Tibial artery (tissue), 4 donors: ENCODE measurements around the gene TMEM203.
A peak's percentile ranks its signal among the peaks of the same experiment; 100 is the strongest.

Experiments
- DNase-seq, 2 donors: peaks; one replicate each; pipeline ENCODE4 v3.0.0-alpha.2; 2019
- H3K27ac ChIP-seq, 2 donors: fragments of 200-600 bp; sonication (generic) in 1 of 2; 1 replicate in 1 of 2; 2 replicates in 1 of 2; pipeline ENCODE4 v1.5.1; 2018 to 2019; ENCODE audit warnings: mild to moderate bottlenecking in 1 of 2
- H3K27me3 ChIP-seq, 2 donors: fragments of 200-600 bp; sonication (generic) in 1 of 2; one replicate each; pipeline versions ENCODE4 v1.5.1 to v1.6.0; 2016 to 2019
- H3K36me3 ChIP-seq, 3 donors: fragments of 200-600 bp; sonication (generic) in 2 of 3; one replicate each; pipeline ENCODE4 v1.5.1; 2016 to 2019; ENCODE audit warnings: mild to moderate bottlenecking in 2 of 3
- H3K4me1 ChIP-seq, 4 donors: fragments of 200-600 bp; sonication (generic) in 2 of 4; 1 replicate in 3 of 4; 2 replicates in 1 of 4; pipeline ENCODE4 v1.5.1; 2016 to 2019
- H3K4me3 ChIP-seq, 2 donors: fragments of 200-600 bp; sonication (generic) in 1 of 2; 1 replicate in 1 of 2; 2 replicates in 1 of 2; pipeline ENCODE4 v1.5.1; 2018 to 2019; ENCODE audit warnings: mild to moderate bottlenecking in 2 of 2
- H3K9me3 ChIP-seq, 3 donors: fragments of 200-600 bp; sonication (generic) in 1 of 3; one replicate each; pipeline ENCODE4 v1.5.1; 2016 to 2019
- intact Hi-C: fragments of 100-400 bp; cut with DNase I; formaldehyde crosslinking; loops from one replicate; pipeline ENCODE4 v1.15.0; 2023; ENCODE audit warnings: low total_unique reads
- TF ChIP-seq, protein P1 (sequence below), 2 experiments: fragments of 200-600 bp in 1 of 2; fragments of 450-650 bp in 1 of 2; IDR thresholded peaks; one replicate each; pipeline ENCODE4 v1.5.1; 2017 to 2019; ENCODE audit warnings: antibody characterized with exemption in 2 of 2, mild to moderate bottlenecking in 1 of 2, moderate library complexity in 1 of 2

The TMEM203 gene

DNA sequence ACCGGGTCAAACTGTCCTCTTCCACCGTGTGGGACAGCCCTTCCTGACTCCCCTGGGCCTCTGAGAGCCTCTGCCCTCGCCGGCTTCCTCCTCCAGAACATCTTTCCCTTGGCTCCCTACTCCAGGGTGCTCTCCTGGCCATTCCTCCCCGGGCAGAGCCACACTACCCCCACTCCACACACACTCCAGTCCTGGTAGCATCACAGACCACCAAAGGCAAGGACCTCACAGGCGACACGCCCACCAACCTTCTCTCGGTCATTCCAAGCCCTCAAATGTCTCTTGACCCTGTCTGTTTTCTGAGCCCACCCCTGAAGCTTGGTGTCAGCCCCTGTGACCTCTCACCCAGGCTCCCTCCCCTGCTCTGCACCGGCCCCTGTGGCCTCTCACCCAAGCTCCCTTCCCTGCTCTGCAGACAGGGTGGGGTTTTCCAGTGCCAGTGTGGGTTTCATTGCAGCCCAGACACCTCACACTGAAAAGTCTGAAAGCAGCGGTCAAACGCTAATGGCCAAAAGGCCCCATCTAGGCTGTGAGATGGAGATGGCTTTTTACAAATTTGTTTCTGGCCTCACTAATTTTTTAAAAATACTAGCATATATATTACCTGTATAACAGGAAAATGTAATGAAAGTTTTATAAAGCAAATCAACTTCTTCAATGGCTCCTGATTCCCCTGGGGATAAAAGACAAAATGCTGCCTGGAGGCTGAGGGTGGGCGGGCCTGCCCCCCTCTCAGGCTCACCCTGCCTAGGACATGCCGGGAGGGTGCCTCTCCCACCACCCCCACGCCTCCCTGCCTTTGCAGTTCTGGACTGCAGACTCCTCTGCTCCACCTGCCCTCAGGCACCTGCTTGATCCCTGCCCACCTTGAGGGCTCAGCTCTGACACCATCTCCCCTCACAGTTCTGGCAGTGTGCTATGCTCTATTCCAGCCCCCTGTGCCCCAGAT lies 46.1 kb downstream of the TMEM203 start:
- no peaks in the 10 kb centered on the region for H3K36me3 ChIP-seq
- no peak for DNase-seq
- no peak overlapping the region for H3K27ac ChIP-seq
- intact Hi-C loops, result no loop called here
- peaks cover 0 to 44% (median 27%) of the 10 kb centered on the region in 4 donors for H3K4me1 ChIP-seq
- H3K4me3 ChIP-seq, result no peak overlapping the region
- H3K27me3 ChIP-seq, result peaks cover 7 to 89% of the 10 kb centered on the region in 2 donors
- TF ChIP-seq, protein P1, sequence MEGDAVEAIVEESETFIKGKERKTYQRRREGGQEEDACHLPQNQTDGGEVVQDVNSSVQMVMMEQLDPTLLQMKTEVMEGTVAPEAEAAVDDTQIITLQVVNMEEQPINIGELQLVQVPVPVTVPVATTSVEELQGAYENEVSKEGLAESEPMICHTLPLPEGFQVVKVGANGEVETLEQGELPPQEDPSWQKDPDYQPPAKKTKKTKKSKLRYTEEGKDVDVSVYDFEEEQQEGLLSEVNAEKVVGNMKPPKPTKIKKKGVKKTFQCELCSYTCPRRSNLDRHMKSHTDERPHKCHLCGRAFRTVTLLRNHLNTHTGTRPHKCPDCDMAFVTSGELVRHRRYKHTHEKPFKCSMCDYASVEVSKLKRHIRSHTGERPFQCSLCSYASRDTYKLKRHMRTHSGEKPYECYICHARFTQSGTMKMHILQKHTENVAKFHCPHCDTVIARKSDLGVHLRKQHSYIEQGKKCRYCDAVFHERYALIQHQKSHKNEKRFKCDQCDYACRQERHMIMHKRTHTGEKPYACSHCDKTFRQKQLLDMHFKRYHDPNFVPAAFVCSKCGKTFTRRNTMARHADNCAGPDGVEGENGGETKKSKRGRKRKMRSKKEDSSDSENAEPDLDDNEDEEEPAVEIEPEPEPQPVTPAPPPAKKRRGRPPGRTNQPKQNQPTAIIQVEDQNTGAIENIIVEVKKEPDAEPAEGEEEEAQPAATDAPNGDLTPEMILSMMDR (IDR thresholded peaks at IDR 0.05), result no peak
- H3K9me3 ChIP-seq, result no peaks in the 10 kb centered on the region

DNA sequence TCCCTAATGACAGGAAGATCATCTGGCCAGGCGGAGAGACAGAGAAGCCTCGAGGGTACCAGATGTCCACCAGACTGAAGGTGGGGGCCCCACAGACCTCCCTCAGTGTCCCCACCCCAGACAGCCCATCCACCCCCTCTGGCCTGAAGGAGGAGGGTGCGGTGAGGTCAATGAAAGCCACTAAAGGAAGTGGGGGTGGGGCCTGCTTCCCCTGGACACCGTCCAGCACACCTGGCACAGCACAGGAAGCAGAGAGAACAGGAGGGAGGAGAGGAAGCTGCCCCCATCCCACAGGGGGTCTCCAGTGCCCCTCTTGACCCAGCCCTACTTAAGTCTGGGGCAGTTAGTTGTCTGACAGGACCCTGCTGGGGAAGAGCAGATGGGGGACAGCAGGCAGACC lies 46.8 kb downstream of the TMEM203 start:
- no peak overlapping the region for H3K4me3 ChIP-seq
- no peaks in the 10 kb centered on the region for H3K9me3 ChIP-seq
- intact Hi-C loops, result no loop called here
- H3K36me3 ChIP-seq, result no peaks in the 10 kb centered on the region
- no peak for DNase-seq
- H3K4me1 ChIP-seq, result peaks cover 0 to 41% (median 27%) of the 10 kb centered on the region in 4 donors
- TF ChIP-seq, protein P1 (IDR thresholded peaks at IDR 0.05), result no peak
- H3K27me3 ChIP-seq, result peaks cover 7 to 82% of the 10 kb centered on the region in 2 donors
- H3K27ac ChIP-seq, result no peak overlapping the region

DNA sequence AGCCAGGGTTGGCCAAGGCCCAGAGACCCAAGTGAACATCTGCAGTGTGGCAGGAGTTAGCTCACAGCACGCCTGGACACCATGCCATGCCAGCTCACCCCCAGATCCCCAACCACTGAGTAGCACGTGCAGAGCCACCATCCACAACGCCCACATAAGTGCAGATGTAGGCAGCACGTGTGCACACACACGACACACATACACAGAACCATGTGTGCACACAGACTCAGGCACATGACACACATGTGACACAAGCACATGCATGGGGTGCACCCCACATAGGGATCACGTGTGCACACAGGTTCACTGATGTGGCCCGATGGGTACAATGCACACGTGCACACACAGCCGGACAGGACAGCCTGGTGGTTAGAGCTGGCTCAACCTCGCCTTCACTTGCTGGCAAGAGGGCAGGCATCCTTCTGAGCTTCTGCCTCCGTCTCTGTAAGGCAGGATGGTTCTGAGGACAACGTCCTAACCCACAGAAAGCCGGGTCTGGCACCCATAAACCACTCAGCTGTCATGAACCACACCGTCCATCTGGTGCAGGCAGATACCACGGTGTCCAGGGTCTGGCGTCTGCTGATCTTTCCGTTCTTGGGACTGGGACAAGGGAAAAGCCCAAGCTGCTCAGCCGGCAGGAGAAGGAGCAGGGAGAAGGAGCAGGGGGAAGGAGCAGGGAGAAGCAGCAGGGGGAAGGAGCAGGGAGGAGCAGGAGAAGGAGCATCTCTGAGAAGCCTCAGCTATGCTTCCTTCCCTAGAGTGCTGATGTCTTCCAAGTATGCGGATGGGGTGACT lies 47.6 kb downstream of the TMEM203 start:
- H3K4me1 ChIP-seq, result peaks cover 0 to 33% (median 19%) of the 10 kb centered on the region in 4 donors
- intact Hi-C loops, result no loop called here
- H3K9me3 ChIP-seq, result no peaks in the 10 kb centered on the region
- no peaks in the 10 kb centered on the region for H3K36me3 ChIP-seq
- DNase-seq, result no peak
- TF ChIP-seq, protein P1 (IDR thresholded peaks at IDR 0.05), result no peak
- peaks cover 7 to 74% of the 10 kb centered on the region in 2 donors for H3K27me3 ChIP-seq
- H3K4me3 ChIP-seq, result no peak overlapping the region
- H3K27ac ChIP-seq, result no peak overlapping the region

DNA sequence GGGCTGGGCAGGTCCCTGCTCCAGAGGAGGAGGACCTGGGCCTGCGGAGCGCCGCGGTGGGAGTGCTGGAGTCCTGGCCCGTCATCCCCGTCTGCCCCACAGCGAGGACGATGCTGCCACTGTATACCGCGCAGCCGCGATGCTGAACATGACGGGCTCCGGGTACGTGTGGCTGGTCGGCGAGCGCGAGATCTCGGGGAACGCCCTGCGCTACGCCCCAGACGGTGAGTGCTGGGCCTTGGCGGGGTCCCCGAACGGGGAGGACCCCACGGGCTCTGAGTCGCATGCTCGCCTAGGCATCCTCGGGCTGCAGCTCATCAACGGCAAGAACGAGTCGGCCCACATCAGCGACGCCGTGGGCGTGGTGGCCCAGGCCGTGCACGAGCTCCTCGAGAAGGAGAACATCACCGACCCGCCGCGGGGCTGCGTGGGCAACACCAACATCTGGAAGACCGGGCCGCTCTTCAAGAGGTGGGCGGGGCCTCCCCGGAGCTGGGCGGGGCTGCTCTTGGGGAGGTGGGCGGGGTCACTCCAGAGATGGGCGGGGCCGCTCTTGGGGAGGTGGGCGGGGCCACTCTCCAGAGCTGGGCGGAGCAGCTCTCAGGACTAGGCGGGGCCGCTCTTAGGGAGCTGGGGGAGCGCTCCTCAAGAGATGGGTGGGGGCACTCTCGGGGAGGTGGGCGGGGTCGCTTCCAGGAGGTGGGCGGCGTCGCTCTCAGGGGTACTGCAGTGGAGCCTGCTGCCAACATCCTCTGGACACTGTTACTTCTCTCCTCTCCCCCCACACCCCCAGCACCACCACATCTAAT lies 48.7 kb downstream of the TMEM203 start:
- H3K27me3 ChIP-seq, result peaks cover 7 to 63% of the 10 kb centered on the region in 2 donors
- H3K9me3 ChIP-seq, result no peaks in the 10 kb centered on the region
- peaks cover 0 to 23% (median 11%) of the 10 kb centered on the region in 4 donors for H3K4me1 ChIP-seq
- TF ChIP-seq, protein P1 (IDR thresholded peaks at IDR 0.05), result no peak
- DNase-seq, result no peak
- H3K27ac ChIP-seq, result no peak overlapping the region
- intact Hi-C loops, result no loop called here
- no peaks in the 10 kb centered on the region for H3K36me3 ChIP-seq
- H3K4me3 ChIP-seq, result peak overlapping the region in 1 of 2 donors; percentile 12
